Colonic mucosa (tissue), 4 donors: ENCODE data around the gene MPRIP. TPM values are rescaled to one million over a fixed set of nuclear protein-coding genes. Genes with fewer than 3 reads are reported as not detected.
"Not testable (repeated sequence)": the region's sequence is repeated elsewhere in the genome, so short reads cannot be mapped to it uniquely, and the experiment has no call there.

Source experiments
- DNase-seq: peaks from one replicate; pipeline ENCODE4 v3.0.0-alpha.2; 2020
- H3K27ac ChIP-seq: fragments of 200-600 bp; one replicate; pipeline ENCODE4 v1.8.0; 2021
- H3K27me3 ChIP-seq: fragments of 200-600 bp; one replicate; pipeline ENCODE4 v1.8.0; 2021
- H3K36me3 ChIP-seq: fragments of 200-600 bp; one replicate; pipeline ENCODE4 v1.8.0; 2021
- H3K4me1 ChIP-seq: fragments of 200-600 bp; one replicate; pipeline ENCODE4 v1.8.0; 2021; ENCODE audit warnings: mild to moderate bottlenecking
- H3K4me3 ChIP-seq: fragments of 200-600 bp; one replicate; pipeline ENCODE4 v1.8.0; 2021
- H3K9ac ChIP-seq, 2 donors: one replicate each; pipeline ENCODE4 v1.7.0; 2013; ENCODE audit warnings: control low read depth in 2 of 2, low read depth in 2 of 2, low read length in 2 of 2
- H3K9me3 ChIP-seq: fragments of 200-600 bp; one replicate; pipeline ENCODE4 v1.8.0; 2021
- intact Hi-C: fragments of 100-400 bp; cut with DNase I; formaldehyde crosslinking; loops from one replicate; pipeline ENCODE4 v1.14.1; 2022
- total RNA-seq, 2 donors: library from RNA; stranded (reverse); fragmentation: NEBNext Ultra II Directional in 1 of 2; extraction: Animal tissue kit (Norgen Biotek cat#: 25700) in 1 of 2; gene quantifications; one replicate each; pipeline ENCODE4 v1.2.1, GENCODE V29; 2021
- TF ChIP-seq, protein P1 (sequence below): fragments of 200-600 bp; IDR thresholded peaks from one replicate; pipeline ENCODE4 v1.8.0; 2022; ENCODE audit warnings: antibody characterized with exemption, mild to moderate bottlenecking
- donor health status: healthy.
- donor health status: DM: no; HTN: no; CAD: no.
- donor health status: DM: no; HTN: no; CAD: no.

The MPRIP gene
- total RNA-seq, 2 donors from 2014 or later = 146 to 211 TPM

DNA sequence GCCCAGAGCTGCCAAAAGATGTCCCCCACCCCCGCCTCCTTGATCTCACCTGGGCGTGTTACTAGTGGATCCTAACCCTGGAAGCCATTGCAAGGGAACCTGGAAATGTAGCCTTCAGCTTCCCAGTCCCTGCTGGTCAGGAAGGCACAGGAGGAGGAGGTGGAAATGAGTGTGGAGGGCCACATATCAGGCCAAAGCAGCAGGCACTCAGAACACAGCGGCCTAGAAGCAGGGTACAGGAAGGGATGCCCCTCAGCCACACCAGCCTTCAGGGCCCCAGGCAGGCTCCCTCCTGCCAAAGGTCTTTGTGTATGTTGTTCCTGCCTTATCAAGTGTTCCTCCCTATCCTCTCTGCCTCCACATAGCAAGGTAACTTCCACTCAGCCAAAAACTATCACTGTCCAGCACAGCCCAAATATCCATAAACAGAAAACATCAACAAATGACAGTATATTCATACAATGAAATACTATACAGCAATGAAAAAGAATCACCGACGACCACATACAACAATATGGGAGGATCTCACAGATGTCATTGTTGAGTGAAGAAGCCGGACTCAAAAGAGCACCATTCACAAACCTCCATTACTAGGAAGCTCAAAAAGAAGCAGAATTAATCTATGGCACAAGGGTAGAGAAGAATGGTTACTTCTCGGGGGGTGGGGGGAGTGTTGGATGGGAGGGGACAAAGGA lies 42.2 kb upstream of the MPRIP start:
- H3K27me3 ChIP-seq = no peaks in the 10 kb centered on the region
- no peak overlapping the region for H3K9ac ChIP-seq
- no peaks in the 10 kb centered on the region for H3K36me3 ChIP-seq
- no peaks in the 10 kb centered on the region for H3K9me3 ChIP-seq
- TF ChIP-seq, protein P1, sequence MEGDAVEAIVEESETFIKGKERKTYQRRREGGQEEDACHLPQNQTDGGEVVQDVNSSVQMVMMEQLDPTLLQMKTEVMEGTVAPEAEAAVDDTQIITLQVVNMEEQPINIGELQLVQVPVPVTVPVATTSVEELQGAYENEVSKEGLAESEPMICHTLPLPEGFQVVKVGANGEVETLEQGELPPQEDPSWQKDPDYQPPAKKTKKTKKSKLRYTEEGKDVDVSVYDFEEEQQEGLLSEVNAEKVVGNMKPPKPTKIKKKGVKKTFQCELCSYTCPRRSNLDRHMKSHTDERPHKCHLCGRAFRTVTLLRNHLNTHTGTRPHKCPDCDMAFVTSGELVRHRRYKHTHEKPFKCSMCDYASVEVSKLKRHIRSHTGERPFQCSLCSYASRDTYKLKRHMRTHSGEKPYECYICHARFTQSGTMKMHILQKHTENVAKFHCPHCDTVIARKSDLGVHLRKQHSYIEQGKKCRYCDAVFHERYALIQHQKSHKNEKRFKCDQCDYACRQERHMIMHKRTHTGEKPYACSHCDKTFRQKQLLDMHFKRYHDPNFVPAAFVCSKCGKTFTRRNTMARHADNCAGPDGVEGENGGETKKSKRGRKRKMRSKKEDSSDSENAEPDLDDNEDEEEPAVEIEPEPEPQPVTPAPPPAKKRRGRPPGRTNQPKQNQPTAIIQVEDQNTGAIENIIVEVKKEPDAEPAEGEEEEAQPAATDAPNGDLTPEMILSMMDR = no peak
- DNase-seq = no peak
- H3K4me3 ChIP-seq = no peak overlapping the region
- intact Hi-C loops = loop anchor here (5.0 kb wide), 2 partner anchors 147 to 312 kb away; no protein-coding TSS in a partner anchor
- H3K4me1 ChIP-seq = no peaks in the 10 kb centered on the region
- no peak overlapping the region for H3K27ac ChIP-seq

GRCh38 chr17:17001076-17001777 lies 41.0 kb upstream of the MPRIP start:
- H3K4me1 ChIP-seq = no peaks in the 10 kb centered on the region
- TF ChIP-seq, protein P1 = no peak
- H3K9ac ChIP-seq = no peak overlapping the region
- H3K27me3 ChIP-seq = no peaks in the 10 kb centered on the region
- no peak overlapping the region for H3K27ac ChIP-seq
- no peak overlapping the region for H3K4me3 ChIP-seq
- no peaks in the 10 kb centered on the region for H3K36me3 ChIP-seq
- DNase-seq = no peak
- intact Hi-C loops = loop anchor here (5.0 kb wide), 2 partner anchors 146 to 311 kb away; no protein-coding TSS in a partner anchor
- no peaks in the 10 kb centered on the region for H3K9me3 ChIP-seq

- H3K4me1 ChIP-seq = no peaks in the 10 kb centered on the region
- intact Hi-C loops = loop anchor here (5.0 kb wide), 2 partner anchors 145 to 310 kb away; no protein-coding TSS in a partner anchor
- peak; percentile 77 for DNase-seq
- H3K4me3 ChIP-seq = no peak overlapping the region
- no peak overlapping the region for H3K9ac ChIP-seq
- H3K36me3 ChIP-seq = no peaks in the 10 kb centered on the region
- no peak overlapping the region for H3K27ac ChIP-seq
- TF ChIP-seq, protein P1 = peak; percentile 95
- H3K9me3 ChIP-seq = no peaks in the 10 kb centered on the region
- no peaks in the 10 kb centered on the region for H3K27me3 ChIP-seq
Measured at GRCh38 chr17:17001874-17002520, 40.3 kb upstream of the MPRIP start.

DNA sequence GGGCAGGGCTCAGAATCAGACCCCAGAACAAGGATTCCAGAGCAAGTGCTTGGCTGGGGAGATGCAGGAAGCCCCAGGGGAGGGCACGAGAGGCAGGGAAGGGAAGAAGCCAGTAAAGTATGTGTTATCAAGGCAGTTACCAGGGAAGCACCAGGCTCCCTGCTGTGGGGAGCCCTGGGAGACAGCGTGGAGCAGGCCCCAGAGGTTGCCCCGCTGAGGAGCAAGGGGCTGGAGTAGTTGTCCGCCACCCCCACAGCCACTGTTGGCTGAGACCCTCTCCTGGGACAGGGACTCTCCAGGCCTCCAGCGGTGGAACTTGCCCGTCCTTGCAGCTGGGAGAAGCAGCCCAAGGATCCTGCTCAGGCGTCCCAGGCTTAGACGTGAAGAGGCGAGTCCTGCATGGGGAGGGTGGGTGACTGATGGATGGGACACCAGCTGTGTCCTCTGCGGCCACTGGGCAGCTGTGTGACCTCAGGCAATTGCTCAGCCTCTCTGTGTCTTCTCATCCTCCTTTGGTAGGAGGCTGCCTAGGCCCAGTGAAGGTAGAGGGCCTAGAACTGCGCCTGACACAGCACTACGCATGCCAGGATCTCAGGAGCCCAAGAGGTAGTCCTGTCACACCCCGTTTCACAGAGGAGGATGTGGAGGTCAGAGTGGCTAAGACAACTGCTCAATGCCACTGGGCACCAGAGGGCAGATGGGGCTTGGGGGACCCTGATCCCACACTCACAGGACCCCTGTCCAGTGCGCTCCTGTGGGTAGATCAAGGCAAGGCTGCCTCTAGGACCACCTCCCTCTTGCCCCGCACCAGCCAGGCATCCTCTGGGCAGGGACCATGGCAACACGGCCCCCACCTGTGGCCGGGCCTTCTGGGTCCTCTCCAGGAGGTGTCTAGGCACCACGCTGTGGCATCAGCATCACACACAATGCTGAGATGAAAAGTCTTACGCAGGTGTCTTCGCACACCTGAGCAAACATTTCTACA lies 39.2 kb upstream of the MPRIP start:
- intact Hi-C loops = loop anchor here (5.0 kb wide), 2 partner anchors 144 to 309 kb away; no protein-coding TSS in a partner anchor
- not testable (repeated sequence) for DNase-seq

DNA sequence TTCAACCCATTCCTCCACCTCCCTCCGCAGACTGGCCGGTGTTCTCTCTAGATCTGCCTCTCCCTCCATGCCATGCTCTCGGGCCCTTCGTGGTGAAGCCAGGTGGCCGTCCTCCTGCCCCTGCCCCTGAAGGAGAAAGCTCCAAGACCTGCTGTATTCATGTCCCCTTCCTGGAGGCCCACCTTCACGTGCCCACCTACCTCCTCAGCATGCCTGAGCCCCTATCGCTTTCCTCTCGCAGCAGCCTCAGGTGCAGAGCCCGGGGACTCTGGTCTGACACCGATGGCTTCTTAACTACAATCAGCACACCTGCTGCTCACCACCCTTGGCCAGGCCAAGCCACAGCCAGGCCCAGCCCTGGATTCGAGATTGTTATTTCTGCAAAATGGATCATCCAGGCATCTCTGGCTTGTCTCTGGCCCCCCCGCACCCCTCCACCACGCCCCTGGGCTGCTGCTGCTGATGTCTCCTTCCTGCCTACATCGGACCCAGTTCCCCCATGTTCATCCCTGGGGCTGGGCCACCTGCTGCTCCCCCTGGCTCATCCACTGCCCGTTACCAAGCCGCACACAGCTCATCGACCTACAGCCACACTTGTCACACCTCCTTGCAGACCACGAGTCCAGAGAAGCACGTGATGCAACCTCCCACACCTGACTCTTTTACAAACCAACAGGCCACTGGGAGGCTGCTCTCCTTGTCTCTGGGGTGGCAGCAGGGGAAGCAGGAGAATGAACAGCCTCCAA lies 37.8 kb upstream of the MPRIP start:
- Histone ChIP-seq H3K9ac (no peak overlapping the region), H3K9me3 (no peaks in the 10 kb centered on the region), H3K27me3 (no peaks in the 10 kb centered on the region), H3K27ac (no peak overlapping the region), H3K4me1 (no peaks in the 10 kb centered on the region), H3K4me3 (no peak overlapping the region), H3K36me3 (no peaks in the 10 kb centered on the region)
- intact Hi-C loops = loop anchor here (5.0 kb wide), 2 partner anchors 143 to 308 kb away; no protein-coding TSS in a partner anchor
- TF ChIP-seq, protein P1 = no peak
- no peak for DNase-seq

More for the DNA sequence above, 39.2 kb upstream of the MPRIP start:
- H3K27ac ChIP-seq, H3K36me3 ChIP-seq, H3K9me3 ChIP-seq, H3K4me3 ChIP-seq, H3K9ac ChIP-seq, H3K27me3 ChIP-seq, H3K4me1 ChIP-seq: not testable (repeated sequence)

DNA sequence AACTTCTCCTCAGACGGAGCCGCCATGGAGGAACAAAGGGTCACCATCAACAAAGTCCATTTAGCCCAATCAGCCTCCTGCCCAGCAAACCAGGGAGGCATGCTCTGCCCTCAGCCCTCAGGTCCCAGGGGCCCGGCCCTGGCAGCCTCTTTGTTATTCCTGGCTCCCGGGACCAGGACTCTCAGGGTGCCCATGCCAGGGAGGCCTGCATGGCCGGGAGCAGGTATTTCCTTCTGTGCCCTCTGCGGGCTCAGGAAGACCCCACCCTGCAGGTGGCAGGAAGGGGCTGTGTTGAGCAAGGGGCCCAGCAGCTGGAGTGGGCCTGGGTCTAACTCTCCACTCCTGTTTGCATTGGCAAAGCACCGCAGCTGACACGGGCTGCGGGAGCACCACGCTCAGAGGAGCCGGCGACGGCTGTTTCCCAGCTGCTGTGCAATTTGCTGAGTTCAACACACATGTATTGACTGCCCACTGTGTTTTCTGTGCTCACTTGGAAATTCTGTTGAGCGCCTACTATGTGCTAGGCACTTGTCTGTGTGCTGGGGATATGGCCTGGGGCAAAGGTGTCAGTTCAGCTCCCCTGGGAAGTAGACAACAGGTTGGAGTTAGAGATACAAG lies 37.2 kb upstream of the MPRIP start:
- not testable (repeated sequence) for H3K36me3 ChIP-seq, H3K4me1 ChIP-seq, H3K4me3 ChIP-seq, H3K9ac ChIP-seq, H3K9me3 ChIP-seq, H3K27me3 ChIP-seq, H3K27ac ChIP-seq, DNase-seq
- intact Hi-C loops = loop anchor here (5.0 kb wide), 2 partner anchors 142 to 307 kb away; no protein-coding TSS in a partner anchor

DNA sequence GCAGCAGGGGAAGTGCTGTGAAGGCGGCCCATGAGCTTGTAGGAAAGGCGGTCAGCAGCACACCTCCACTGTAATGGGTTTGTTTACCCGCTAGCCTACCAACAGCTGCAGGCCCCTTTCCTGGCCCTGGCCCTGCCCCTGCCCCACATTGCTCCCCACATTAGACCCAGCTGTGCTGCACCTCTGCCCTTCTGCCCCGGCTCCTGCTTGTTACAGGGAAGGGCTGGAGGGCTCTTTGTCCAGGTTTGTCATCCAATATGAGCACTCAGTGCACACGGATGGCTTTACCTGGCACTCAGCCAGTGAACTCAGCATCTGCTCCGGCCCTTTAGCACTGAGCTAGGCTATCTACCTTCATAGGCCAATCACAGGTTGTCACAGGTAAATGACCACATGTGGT lies 34.4 kb upstream of the MPRIP start:
- H3K27me3 ChIP-seq, H3K27ac ChIP-seq, DNase-seq, H3K36me3 ChIP-seq, H3K9me3 ChIP-seq, H3K4me3 ChIP-seq, H3K9ac ChIP-seq, H3K4me1 ChIP-seq, intact Hi-C loops: not testable (repeated sequence)
